Adrenal gland (tissue), 12 donors: ENCODE measurements around the gene KCNAB3. TPM values are rescaled to one million over a fixed set of nuclear protein-coding genes. Genes with fewer than 3 reads are reported as not detected.

ENCODE experiments used
- DNase-seq, 7 donors: peaks; one replicate each; pipeline ENCODE4 v3.0.0-alpha.2; 2019 to 2020
- H3K27ac ChIP-seq, 5 donors: fragments of 200-600 bp; sonication (generic) in 4 of 5; 1 replicate in 3 of 5; 2 replicates in 2 of 5; pipeline versions ENCODE4 v1.5.1 to v1.8.0; 2016 to 2020; ENCODE audit warnings: mild to moderate bottlenecking in 1 of 5
- H3K27me3 ChIP-seq: fragments of 200-600 bp; 2 replicates; pipeline ENCODE4 v1.8.0; 2021
- H3K36me3 ChIP-seq, 2 donors: fragments of 200-600 bp; replicated peaks in 1 of 2; 1 replicate in 1 of 2; 2 replicates in 1 of 2; pipeline versions ENCODE4 v1.5.1 to v1.8.0; 2018 to 2022
- H3K4me1 ChIP-seq, 2 donors: fragments of 200-600 bp; replicated peaks in 1 of 2; 1 replicate in 1 of 2; 2 replicates in 1 of 2; pipeline versions ENCODE4 v1.5.1 to v1.8.0; 2018 to 2021
- H3K4me3 ChIP-seq, 4 donors: fragments of 200-600 bp; sonication (generic) in 3 of 4; one replicate each; pipeline ENCODE4 v1.5.1; 2016 to 2018
- H3K9me3 ChIP-seq, 3 donors: fragments of 200-600 bp; sonication (generic) in 1 of 3; replicated peaks in 1 of 3; 1 replicate in 2 of 3; 2 replicates in 1 of 3; pipeline versions ENCODE4 v1.5.1 to v1.8.0; 2016 to 2021
- CTCF ChIP-seq, 6 experiments: fragments of 450-650 bp in 4 of 6; fragments of 200-600 bp in 2 of 6; sonication (generic) in 1 of 6; IDR thresholded peaks; 1 replicate in 5 of 6; 2 replicates in 1 of 6; pipeline versions ENCODE4 v1.5.1 to v1.8.0; 2016 to 2021; ENCODE audit warnings: antibody characterized with exemption in 6 of 6, mild to moderate bottlenecking in 2 of 6, moderate library complexity in 1 of 6
- POLR2A ChIP-seq, 2 donors: fragments of 450-650 bp; IDR thresholded peaks; one replicate each; pipeline ENCODE4 v1.6.1; 2017; ENCODE audit warnings: antibody characterized with exemption in 2 of 2, mild to moderate bottlenecking in 2 of 2, moderate library complexity in 1 of 2
- WGBS, 4 donors: extraction: QIAGEN DNeasy Blood & Tissue Kit in 2 of 4; methylation state at CpG; one replicate each; pipeline versions ENCODE4 v1.1.5 to v1.1.7; 2013 to 2017; 5-methylcytosine and 5-hydroxymethylcytosine counted together
- intact Hi-C, 2 donors: fragments of 100-400 bp; cut with DNase I; formaldehyde crosslinking; loops; one replicate each; pipeline versions ENCODE4 v1.14.1 to v1.15.0; 2022 to 2023
- polyA plus RNA-seq, 3 donors: library from polyadenylated mRNA; stranded (reverse); fragments of 200-250 nt in 2 of 3; fragments of 350-450 nt in 1 of 3; fragmentation: Illumina TruSeq in 1 of 3; extraction: RNeasy Lipid Tissue Mini Kit (QIAGEN cat#74804) in 1 of 3; gene quantifications; one replicate each; pipeline ENCODE4 v1.2.3, GENCODE V29; 2013 to 2014
- total RNA-seq, 9 donors: library from RNA; depleted of rRNA in 4 of 9; stranded (reverse); fragments of >200 nt in 4 of 9; fragments of 120-200 nt in 1 of 9; fragmentation: NEBNext Ultra II Directional in 1 of 9; extraction: Animal tissue kit (Norgen Biotek cat#: 25700) in 1 of 9; gene quantifications; one replicate each; pipeline versions ENCODE4 v1.1.0 to v1.2.4, GENCODE V29; 2013 to 2023
- donor health status: healthy with polysubstance abuse.
- donor health status: Bipolar disorder and iron deficiency.
- donor health status: DM: yes; HTN: yes; CAD: no.
- donor health status: DM: no; HTN: no; CAD: no.
- donor health status: DM: no; HTN: no; CAD: no.
- donor health status: DM: yes; HTN: yes; CAD: no.

KCNAB3 gene
- total and polyA plus RNA-seq, 12 donors, result 0.12 to 4.2 (median 0.68) TPM; not detected in 2

- Histone ChIP-seq H3K9me3 (no peaks in the 10 kb centered on the region), H3K36me3 (peaks cover 0 to 20% of the 10 kb centered on the region in 2 donors), H3K4me3 (peak overlapping the region in 3 of 4 donors; percentile 29 to 97 (median 38)), H3K27ac (peak overlapping the region; percentile 81 to 93 (median 90)), H3K4me1 (peaks cover 38 to 50% of the 10 kb centered on the region in 2 donors), H3K27me3 (no peaks in the 10 kb centered on the region)
- 0 to 2% (median 1%) methylated on average over 19 to 35 of the region's 35 CpGs for WGBS, 4 donors
- intact Hi-C loops, result no loop called here
- DNase-seq, result peak; percentile 91 to 97 (median 95)
- TF ChIP-seq POLR2A (IDR thresholded peaks at IDR 0.05) (peak in 1 of 2 donors; percentile 81), CTCF (IDR thresholded peaks at IDR 0.05) (no peak)
Measured at GRCh38 chr17:7887482-7888183, 42.0 kb downstream of the KCNAB3 start.

DNA sequence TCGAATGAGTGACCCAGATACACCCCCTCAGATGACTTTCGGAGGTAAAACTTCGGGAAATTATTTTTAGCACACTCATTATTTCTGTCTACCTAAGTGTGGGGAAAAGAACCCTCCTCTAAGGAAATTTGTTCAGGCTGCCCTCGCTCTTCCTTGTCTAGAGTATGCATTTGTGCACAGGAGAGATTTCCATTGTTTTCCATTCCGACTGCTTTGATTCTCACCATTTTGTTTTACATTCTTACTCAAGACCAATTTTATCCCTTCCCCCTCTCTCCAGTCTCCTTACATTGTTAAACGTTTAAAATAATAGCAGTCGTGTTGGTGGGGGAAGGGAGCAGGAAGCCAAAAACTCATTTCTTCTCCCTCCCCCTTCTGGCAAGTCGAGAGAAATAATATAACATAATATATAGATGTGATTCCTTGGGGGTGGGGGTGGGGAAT, 42.6 kb downstream of the KCNAB3 start:
- Histone ChIP-seq H3K27ac (peak overlapping the region; percentile 35 to 93 (median 90)), H3K4me1 (peaks cover 38 to 55% of the 10 kb centered on the region in 2 donors), H3K36me3 (peaks cover 0 to 18% of the 10 kb centered on the region in 2 donors), H3K27me3 (no peaks in the 10 kb centered on the region), H3K4me3 (peak overlapping the region in 1 of 4 donors; percentile 97), H3K9me3 (no peaks in the 10 kb centered on the region)
- TF ChIP-seq POLR2A (IDR thresholded peaks at IDR 0.05), result no peak
- peak in 2 of 6 experiments; percentile 10 to 30 for TF ChIP-seq CTCF (IDR thresholded peaks at IDR 0.05)
- intact Hi-C loops, result no loop called here
- WGBS, 4 donors, result 1 to 2% (median 2%) methylated on average over 8 of the region's 8 CpGs
- no peak for DNase-seq

GRCh38 chr17:7886227-7887037, 43.2 kb downstream of the KCNAB3 start:
- no peak for TF ChIP-seq CTCF (IDR thresholded peaks at IDR 0.05)
- TF ChIP-seq POLR2A (IDR thresholded peaks at IDR 0.05), result peak in 1 of 2 donors; percentile 13
- intact Hi-C loops, result no loop called here
- Histone ChIP-seq H3K4me1 (peaks cover 38 to 61% of the 10 kb centered on the region in 2 donors), H3K4me3 (peak overlapping the region in 3 of 4 donors; percentile 13 to 97 (median 89)), H3K36me3 (peaks cover 0 to 12% of the 10 kb centered on the region in 2 donors), H3K9me3 (no peaks in the 10 kb centered on the region), H3K27me3 (no peaks in the 10 kb centered on the region), H3K27ac (peak overlapping the region; percentile 35 to 93 (median 90))
- WGBS, 4 donors, result 1% methylated on average over 23 to 30 of the region's 30 CpGs
- DNase-seq, result peak; percentile 26 to 69 (median 46)
